Activated CD8-positive, alpha-beta memory T cell treated with anti-CD3 and anti-CD28 coated beads, Interleukin-2, amount 50 U/mL, for 4 hours (primary cell): Measurements from ENCODE around the gene CTNNBL1.

ENCODE experiments used
- DNase-seq: peaks from one replicate; pipeline ENCODE4 v3.0.0-alpha.2; 2020

The CTNNBL1 gene

DNA sequence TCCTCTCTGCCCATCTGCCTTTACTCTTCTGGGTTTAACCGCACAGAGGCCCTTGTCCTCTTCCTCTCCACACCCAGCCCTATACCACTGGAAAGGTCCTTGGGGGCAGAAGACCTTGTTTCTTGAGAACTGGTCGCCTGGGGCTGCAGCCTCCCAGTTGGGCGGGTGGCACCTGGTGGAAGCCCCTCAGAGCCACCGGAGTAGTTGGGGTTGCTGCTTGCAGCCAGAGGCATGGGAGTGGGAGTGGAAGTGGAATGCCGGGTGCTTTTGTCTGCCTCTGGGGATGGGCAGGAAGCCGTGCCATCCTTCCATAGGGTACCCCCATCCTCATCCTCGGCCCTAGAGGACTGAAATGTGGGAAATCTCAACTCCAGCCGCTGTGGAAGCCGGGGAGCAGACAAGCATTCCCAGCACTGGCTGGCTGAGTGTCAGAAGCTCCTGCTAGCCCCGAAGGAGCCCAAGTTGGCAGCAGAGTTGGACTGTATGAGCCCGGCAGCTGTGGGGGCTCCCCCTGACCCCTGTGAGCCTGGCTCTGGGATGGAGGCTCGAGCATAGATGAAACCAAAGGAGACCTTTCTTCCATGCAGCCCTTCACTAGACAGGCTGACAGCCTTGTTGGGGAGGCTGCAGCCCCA lies 210.3 kb downstream of the CTNNBL1 start:
- no peak for DNase-seq

DNA sequence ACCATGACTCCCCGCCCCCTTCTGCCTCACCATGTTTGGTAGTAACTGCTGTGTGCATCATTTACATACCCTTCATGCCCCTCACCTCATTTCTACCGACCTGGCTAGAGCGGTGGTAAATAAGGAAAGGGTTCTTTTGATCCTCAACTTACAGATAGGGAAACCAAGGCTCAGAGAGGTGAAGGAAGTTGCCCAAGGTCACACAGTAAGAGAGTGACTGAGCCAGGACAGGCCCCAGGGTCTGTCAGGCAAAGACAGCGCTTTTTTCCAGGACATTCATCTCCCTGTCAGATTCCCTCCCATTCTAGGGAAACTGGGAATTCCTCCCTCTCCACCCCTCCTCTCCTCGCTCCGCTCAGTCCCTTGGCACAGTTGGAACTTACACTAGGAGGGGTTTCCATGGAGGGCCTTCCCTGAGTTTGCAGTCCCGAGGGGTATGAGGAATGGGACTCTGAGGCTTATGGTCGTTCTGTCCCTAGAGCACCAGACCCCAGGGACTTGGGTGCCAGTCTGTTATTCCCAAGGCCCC lies 211.1 kb downstream of the CTNNBL1 start:
- no peak for DNase-seq

DNA sequence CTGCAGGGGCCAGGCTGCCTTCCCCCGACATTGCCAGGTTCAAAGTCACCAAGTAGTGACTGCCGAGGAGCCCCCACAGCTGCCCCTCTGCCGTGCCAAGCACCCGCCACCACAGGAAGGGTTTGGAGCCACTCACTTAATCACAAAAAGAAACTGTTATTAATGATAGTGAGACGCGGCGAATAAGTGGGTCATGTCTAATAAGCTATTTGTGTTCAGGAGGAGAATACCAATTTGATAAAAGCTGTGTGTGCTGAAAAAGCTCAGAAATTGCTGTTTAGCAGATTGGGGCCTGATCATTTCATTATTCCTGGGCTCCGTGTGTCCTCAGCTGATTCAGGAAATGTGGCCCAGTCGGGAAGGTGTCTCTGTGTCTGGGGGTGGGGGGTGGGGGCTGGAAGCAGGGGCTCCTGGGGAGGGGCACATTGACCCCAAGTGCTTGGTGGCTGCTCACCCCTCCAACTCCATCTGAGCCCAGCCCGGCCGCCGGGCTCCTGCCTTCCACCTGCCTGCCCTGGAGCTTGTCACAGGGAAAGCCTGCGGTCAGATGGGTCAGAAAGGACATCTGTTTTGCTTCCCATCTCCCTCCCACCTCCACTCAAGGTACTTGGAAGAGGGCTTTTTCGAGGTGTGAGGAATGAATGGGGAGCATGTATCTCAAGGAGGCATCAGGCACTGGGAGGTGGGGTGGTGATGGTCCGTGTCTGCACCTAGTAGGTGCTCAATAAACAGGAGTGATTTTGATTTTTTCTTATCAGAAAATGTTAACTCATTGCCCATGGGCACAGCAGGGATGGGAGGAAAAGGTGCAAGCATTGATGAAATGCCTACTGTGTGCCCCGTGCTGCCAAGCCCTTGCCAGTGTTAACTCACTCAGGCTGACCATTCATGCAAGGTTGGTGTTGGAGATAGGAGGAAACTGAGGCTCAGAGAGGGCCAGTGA lies 212.1 kb downstream of the CTNNBL1 start:
- no peak for DNase-seq

DNA sequence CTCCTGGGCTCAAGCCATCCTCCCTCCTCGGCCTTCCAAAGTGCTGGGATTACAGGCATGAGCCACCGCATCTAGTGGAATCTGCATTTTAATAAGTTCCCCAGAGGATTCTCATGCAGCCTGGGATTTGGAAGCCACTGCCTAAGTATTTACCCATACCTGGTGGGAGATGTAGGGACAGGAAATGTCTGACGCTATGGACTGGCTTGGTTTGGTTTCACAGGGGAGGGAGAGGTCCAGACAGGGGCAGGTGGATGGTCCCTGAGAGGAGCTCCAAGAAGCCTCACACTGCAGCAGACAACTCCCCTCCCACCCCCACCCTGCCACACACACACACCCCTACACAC lies 213.5 kb downstream of the CTNNBL1 start:
- no peak for DNase-seq

DNA sequence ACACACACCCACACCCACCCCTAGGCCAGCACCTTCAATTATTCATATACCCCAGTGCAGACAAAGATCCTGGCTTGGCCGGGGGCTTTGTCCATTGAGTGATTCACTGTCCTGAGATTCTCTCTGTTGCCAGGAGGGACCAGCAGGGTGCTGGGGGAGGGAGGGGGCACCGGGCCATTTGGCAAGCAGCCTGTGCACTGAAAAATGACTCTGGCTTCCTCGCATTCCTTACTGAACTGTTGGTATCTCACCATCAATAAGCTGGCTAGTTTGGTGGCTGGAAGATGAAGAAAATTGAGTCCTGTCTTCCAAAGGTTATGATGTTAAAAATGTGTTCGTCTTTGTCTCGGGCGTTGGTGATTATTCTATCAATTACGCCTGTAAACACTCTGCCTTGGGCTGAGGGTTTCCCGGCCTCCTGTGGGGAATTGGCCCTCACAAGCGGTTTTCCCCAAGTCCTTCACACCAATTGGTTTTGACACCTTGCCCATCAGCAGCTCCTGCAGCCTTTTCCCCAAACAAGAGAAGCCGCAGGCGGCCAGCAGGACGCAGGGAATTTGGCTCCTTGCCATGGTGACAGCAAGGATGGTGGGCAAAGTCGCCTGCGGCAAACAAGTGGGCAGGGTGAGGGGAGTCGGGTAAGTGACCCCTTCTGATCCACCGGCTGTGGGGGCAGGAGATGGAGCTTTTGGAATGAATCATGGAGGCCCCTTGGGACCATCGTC lies 214.0 kb downstream of the CTNNBL1 start:
- no peak for DNase-seq

DNA sequence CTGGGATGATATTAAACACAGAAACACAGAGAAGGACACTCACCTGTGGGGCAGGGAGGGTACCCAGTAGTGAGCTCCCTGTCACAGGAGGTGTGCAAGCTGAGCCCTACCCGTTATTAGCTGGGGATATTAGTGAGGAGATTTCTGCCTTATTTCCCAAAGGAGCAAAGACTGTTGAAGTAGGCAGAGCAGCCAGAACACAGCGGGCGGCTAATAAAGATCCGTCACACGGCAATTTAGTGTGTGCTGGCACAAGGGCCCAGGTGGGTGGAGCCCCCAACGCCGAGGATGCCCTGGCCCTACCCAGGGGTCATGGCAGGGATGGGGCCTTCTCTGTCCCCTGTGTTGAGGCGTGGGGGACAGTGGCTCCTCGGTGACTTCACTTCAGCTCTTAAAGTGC lies 217.4 kb downstream of the CTNNBL1 start:
- DNase-seq, result no peak

DNA sequence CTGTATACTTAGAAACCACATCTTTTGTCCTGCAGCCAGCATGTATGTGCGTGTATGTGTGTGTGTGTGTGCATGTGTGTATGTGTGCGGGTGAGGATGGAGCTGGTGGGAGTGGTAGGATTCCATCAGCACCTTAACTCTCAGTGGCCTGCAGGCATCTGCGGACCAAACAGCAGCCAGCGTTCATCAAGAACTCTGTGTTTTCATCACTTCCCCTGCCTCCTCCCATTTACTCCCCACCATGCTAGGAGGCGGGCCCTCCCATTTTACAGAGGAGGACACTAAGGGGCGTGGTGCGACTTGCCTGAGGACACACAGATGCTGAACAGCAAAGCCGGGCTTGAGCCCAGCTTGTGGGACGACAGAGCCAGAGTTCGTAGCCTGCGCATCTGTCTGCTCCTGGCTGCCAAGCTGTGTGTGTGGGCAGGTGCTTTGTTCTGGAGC lies 218.0 kb downstream of the CTNNBL1 start:
- DNase-seq, result no peak

DNA sequence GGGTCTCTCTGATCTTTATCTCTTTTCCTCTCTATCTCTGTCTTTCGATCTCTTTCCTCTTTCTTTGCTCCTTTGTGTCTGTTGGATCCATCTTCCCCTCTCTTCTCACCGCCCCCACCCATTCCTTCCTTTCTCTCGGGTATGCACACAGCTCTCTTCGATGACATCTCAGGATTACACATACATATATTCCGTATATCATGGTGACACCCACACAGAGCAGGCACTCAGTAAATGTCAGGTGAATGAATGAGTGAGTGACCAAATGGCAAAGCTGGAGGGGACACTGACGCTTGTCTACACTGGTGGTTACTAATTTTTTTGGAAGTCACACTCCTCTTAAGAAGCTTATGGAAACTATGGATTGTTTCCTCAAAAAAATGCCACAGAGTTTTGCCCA lies 219.0 kb downstream of the CTNNBL1 start:
- DNase-seq, result no peak

DNA sequence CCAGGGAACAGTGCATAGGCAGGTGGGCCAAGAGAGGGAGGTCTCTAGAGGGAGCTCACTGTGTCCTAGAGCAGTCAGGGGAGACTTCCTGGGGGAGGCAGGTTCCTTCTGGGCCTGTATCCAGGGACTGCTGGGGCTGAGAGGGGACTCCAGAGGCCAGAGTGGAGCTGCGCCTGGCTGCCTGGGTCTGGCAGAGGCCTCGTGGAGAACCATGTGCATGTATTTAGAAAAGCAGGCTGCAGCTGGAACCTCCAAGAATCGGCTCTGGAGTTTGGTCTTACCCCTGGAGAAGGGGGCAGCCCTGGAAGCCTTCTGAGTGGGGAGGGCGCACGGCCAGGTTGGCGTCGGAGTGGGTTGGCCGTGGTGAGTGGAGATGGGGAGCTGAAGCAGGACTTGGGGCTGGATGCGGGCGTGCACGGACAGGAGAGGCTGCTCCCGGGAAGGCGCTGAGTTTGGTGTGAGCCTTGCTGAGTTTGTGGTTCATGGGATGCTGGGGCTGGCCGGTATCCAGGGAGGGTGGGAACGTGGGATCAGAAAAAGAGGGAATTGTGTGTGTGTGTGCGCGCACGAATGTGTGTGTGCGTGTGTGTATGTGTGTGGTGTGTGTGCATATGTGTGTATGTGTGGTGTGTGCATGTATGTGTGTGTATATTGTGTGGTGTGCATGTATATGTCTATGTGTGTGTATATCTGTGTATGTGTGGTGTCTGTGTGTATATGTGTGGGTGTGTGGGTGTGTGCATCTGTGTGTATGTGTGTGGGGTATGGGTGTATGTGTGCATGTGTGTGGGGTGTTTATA lies 219.9 kb downstream of the CTNNBL1 start:
- DNase-seq, result no peak

DNA sequence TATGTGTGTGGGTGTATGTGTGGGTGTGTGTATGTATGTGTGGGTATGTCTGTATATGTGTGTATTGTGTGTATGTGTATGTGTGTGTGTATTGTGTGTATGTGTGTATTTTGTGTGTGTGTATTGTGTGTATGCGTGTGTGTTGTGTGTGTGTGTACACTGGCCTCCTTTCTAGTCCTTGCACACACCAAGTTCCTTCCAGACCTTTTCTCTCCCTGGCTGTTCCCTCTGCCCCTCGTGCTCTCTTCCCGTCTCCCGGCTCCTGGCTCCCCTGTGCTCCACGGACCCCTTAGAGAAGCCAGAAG lies 220.5 kb downstream of the CTNNBL1 start:
- DNase-seq, result no peak

DNA sequence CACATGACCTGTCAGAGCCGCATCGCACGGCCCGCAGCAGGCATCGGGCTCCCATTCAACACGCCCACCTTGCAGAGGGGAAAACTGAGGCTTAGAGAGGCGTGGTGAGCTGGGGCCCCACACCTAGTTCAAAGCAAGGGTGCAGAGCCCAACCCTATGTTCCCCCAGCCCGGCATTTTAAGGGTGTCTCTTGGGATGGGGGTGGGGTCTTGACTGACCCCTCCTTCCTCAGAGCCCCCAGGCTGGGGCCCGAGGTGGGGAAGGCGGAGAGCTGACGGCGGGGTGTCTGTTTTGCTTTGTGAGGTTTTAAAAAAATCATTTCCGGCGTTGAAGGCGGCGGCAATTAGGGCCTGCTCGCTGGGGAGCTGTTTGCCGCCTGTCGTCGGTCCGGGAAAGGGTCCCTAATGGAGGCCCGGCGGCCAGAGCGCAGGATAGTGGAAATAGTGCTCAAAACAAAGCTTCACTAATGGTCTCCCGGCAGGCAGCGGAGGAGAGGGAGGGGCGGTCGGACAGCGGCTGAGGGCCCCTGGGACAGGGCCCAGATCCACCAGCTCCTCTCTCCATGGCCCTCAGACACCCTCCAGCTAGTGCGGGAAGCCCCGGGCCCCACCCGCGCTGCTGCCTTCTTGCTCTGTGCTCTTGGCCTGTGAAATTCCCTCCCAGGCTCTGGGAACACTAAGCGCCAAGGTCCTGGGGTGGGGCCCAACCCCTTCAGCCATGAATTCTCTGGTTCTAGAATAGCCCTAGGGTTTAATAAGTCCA lies 221.0 kb downstream of the CTNNBL1 start:
- peak; percentile 18 for DNase-seq

DNA sequence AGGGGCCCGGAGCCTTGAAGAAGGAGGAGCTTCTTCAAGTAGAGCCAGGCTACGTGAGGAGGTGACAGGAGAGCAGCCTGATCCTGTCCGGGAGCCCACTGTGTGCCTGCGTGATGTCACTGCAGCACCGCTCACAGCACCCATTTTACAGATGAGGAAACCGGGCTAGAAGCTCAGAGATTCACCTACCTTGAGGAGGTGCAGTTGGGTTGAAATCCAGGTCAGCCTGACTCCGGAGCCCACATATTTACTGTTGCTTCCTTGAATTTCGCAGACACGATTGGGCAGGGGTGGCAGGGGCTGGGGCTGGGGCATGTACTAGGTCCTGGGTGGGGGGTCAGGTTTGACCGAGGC lies 221.6 kb downstream of the CTNNBL1 start:
- no peak for DNase-seq

DNA sequence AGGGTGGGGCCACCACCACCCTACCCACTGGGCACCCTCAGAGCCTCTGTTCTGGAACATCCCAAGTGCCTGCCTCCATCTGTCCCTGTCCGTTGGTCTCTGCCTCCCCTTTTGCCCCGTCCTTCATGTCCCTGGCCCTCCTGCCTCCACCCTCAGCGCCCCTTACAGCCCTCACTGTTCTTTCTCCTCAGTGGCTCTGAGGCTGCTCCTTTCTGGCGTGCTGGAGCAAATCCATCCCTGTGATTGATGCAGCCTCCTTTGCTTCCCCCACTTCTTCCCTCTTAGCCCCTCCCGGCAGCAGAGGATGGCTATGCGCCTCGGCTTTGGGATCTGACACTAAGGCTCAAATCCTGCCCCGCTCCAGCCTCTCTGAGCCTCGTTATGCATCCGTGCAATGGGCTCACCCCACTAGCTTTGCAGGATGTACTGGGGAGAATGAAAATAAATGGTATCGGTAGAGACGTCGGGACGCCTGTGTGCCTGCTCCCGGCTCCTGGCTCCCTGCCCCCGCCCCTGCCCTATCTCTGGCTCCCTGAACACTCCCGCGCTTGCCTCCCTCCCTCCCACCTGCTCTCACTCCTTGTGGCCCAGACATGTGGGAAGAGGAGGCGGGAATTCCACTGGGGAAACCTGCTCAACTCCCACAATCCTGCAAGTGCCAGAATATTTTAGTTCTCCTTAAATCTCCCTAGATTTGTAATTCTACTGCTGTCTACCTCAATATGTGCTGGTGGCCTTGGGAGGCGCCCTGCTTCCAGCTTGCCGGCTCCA lies 222.2 kb downstream of the CTNNBL1 start:
- DNase-seq, result no peak

DNA sequence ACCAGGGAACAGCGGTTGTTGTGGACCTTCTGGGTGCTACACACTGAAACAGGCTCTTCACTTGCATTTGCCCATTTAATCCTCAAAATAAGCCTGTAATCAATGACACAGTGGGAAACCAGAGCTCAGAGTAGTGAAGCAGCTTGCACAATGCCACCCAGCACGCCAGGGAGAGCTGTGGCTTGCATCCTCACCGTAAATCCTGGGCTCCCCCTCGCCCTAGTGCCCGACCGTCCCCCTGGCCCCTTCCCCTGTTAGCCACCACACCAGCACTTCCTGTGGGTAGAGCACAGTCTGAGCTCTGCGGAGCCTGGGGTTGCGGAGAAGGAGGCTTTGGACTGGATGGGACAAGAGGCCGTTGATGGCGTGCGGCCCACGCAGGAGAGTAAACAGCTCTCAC lies 223.6 kb downstream of the CTNNBL1 start:
- no peak for DNase-seq

DNA sequence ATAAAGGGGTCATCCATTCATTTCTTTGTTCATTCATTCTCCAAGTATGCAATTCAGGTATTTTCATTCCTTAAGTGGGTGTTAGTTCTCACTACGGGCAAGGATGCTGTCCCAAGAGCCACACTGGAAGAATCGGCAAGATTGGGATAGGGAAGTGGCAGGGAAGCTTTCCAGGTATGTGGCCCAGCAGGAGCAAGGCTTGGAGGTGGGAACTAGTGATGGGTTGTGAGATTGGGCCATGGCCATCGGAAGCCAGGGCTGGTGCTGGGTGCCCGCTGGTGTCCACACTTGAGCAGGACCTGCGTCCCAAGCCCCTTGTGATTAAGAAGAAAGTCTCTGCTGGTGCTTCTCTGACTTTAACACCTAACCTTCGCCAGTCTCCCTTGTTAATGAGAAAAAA lies 224.2 kb downstream of the CTNNBL1 start:
- DNase-seq, result no peak

DNA sequence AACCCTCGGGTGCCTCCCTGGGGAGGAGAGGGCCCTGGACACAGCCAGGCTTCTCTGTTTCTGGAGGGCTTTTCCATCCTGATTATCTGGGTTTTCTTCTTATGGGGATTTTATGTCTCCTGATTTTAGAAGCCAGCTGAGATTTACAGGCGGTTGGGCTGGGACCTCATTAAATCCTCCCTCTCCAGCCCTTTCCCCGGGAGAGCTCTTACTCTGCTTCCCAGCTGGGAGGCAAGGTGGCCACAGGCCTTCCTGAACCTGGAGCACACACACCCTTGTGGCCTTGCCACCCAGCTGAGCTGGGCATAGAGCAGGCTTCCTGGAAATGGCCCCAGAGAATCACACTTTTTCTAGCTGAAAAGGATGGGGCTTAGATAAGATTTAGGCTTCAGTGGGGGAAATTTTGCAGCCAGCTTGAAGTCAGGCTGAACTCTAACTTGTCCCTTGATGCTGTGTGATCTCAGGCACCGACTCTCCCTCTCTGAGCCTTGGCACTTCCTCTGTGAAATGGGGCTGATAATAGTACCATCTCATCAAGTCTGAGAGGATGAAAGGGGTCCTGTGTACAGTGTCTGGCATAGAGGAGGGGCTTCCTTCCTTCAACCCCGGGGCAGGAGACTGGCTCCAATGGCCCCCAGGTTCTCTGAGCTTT lies 225.7 kb downstream of the CTNNBL1 start:
- no peak for DNase-seq

DNA sequence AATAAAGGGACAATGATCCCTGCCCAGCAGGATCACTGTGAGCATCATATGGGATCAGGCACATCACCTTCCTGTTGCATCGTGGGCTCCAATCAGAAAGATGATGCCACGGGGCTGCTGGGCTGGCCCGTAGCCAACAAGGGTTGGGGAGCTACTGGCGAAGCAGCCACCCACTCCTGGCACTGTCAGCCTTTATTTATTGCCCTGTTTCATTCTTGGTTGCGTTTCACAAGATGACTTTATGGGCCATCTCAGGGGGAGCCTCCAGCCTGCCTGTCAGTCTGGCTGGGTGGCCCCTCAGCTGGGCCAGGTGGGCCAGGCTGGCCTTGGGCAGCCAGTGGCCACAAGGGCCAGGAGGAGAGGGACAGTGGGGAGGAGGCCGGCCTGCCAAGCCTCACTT lies 226.4 kb downstream of the CTNNBL1 start:
- DNase-seq, result no peak

DNA sequence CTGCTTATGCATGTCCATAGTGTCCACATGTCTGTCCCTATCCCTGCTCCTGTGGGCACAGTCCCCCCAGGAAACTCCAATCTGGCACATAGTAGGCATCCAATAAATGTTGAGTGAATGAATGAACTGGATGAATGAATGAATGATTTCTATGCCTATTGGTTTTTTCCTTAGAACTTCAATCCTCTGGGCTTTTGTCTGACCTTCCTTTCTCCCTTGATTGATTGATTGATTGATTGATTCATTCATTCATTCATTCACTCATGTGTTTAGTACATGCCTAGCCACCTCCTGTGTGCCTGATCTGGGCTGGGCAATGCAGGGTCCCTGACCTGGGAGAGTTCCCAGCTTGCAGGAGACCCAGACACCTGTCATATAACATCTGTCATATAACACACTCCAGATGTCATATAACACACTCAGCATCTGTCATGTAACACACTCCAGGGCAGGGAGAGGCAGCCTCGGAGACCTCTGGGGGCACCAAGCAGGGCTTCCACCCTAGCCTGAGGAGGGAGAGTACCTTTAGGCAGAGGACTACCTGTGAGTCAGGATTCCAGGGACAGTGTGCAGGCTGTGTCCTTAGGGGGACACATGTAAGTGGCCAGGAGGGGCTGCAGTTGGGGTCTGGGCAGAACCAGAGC lies 227.0 kb downstream of the CTNNBL1 start:
- no peak for DNase-seq

DNA sequence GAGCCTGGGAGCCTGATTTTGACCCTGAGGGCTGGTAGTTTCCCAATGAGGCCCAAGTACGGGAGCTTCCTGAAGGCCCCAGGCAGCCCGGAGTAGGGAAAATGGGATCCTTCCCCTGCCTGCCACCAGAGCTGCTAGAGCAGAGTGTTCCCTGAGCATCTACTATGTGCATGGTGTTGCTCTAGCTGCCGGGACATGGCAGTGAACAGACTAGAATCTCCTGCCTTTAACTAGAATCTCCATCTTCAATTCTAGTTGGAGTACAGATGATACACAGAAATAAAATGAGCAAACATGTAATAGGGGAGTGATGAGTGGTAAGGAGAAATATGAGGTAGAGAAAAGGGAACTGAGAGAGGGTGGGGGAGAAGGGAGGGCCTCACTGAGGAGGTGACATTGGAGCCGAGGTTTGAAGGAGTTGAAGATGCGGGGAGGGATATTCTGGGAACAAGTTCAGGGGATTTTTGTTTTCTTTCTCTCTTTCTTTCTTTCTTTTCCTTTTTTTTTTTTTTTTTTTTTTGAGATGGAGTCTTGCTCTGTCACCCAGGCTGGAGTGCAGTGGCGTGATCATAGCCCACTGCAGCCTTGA lies 227.6 kb downstream of the CTNNBL1 start:
- no peak for DNase-seq
